Stimulated activated CD8-positive, alpha-beta memory T cell treated with anti-CD3 and anti-CD28 coated beads, Interleukin-7, amount 100 ng/mL, for 24 hours (primary cell): ENCODE data around the gene QSOX2.
A peak's percentile ranks its signal among the peaks of the same experiment; 100 is the strongest.

Source experiments
- DNase-seq: peaks from one replicate; pipeline ENCODE4 v3.0.0-alpha.2; 2020; ENCODE audit warnings: low read depth

The QSOX2 gene

DNA sequence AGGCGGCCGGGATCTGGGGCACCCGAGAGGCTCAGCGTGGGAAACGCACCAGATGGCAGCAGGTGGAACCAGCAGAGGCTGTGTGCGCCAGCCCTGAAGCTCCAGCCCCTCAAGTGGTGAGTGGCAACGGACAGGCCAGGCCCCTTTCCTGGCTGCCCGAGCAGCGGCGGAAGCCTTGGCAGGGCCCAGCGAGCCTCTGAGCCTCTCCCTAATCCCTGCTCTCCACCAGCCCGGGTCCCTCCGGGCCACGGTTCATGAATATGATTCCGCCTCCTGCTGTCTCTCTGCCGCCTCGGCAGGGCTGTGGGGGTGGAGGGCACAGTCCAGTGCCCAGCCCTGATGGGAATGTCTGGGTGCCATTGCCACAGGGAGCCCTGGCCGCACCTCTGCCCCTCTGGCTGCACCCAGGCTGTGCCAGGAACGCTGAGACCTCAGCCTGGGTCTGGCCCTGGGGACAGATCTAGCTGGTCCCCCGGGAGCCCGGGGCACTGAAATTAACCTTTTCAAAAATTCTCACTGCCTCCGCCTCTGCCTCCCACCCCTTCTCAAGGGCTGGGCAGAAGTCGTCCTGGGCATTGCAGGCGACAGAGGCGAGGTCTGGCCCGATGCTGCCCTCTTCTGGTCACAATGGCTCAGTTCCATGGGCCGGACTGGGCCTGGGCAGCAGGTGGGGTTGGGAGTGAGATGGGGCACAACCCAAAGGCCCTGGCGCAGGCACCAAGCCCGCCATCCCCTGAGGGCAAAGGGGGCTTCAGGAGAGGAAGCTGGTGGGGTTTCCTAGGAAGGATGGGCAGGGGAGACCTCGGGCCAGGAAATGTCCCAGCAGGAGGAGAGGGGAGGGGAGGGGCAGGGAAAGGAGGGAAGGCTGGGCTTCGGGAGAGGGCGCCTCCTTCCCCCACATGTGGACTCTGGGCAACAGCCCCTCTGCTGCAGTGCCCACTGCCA, 38.0 kb upstream of the QSOX2 start:
- peak; percentile 54 for DNase-seq

DNA sequence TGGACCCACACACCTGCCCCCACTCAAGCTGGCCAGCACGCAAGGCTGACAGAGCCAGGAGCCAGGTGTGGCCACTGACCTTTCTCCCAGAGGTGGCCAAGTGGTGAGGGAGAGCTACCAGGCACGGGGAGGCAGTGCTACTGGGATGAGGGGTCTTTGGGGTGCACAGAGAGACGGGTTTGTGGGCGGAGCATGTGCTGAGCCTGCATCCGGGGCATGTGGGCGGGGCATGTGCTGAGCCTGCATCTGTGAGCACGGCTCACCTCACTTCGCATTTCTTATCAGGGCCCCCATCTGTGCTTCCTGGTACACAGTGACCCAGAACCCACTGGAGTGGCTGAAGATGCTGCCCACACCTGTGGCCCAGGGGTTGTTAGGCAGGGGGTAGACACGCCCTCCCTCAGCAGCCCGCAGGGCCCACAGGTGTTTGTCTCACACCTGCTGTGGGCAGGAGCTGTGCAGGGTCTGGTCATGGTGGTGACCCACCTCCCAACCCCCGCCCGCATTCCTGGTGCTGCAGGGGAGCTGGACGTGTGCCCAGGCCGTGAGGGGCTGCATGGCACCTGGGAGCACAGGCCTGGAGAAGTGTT, 36.8 kb upstream of the QSOX2 start:
- no peak for DNase-seq

DNA sequence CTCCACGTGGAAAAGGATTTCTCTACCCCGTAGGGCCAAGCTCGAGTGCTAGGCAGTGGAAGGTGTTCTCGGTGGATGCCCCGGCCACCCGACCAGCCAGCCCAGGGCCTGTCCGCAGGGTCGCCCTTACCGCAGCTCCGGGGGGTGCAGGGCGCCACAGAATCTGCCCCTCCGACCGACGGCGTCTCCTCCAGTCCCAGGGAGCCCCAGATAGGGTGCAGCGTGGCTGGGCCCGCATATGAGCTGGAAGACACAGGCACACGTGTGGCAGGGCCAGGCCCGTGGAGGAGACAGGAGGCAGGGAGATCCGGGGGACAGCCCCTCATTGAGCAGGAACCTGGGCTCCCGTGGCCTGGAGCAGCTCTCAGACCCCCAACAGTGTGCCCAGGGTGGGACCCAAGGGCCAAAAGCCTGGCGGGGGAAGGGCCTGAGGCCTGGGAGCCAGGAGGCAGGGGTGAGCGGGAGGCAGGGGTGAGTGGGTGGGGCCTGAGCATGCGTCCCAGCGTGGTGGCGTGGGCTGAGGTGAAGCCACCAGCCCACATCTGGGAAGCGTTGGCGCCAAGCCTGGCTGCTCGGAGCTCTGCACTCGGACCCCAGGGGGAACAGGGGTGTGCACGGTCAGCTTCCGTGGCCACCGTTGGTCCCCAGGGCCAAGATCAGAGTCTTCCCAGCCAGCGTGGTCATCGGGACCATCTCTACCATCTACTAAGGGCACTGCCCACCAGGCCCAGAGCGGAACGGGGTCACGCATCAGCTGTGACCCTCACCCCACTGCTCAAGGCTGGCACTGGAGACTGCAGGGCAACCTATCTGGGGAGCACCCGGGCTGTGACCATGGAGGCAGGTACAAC, 36.0 kb upstream of the QSOX2 start:
- no peak for DNase-seq

- DNase-seq = no peak
These were observed 35.1 kb upstream of the QSOX2 start for GRCh38 chr9:136280535-136281315.

DNA sequence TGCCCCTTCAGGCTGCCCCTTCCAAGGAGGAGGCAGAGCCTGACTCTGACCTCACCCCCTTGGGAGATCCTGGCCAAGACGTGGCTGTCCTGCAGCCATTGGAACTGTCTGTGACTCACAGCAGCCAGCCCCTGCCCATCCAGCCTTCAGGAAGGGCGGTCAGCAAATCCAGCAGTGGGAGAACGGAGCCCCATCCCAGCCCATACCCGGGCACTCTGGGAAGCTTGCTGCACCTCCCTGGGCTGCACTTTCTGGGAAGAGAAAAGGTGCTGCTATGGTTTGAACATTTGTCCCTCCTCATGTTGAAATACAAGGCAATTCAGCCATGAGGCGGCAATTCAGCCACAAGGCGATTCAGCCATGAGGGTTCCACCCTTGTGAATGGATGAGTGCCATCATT, 33.9 kb upstream of the QSOX2 start:
- DNase-seq = no peak

GRCh38 chr9:136278894-136279293, 33.3 kb upstream of the QSOX2 start:
- no peak for DNase-seq

DNA sequence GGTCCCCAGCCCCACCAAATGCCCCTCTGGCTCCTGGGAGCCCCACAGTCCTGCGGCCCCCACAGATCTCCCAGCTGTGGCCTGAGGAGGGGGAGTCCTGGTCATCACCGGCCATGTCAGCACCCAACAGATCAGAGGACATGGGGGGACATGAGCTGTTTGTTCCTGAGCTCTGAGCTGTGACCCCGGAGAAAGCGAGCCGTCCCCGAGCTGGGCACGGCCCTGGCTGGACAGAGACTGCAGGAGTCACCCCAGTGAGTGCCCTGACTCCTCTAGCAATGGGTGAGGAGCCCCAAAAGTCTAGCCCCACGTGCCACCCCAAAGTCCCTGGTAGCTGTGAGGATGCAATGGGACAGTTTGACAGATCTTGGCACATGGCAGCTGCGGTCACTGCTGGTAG, 32.6 kb upstream of the QSOX2 start:
- no peak for DNase-seq

- DNase-seq = no peak
These were observed 32.1 kb upstream of the QSOX2 start for GRCh38 chr9:136277746-136278145.

DNA sequence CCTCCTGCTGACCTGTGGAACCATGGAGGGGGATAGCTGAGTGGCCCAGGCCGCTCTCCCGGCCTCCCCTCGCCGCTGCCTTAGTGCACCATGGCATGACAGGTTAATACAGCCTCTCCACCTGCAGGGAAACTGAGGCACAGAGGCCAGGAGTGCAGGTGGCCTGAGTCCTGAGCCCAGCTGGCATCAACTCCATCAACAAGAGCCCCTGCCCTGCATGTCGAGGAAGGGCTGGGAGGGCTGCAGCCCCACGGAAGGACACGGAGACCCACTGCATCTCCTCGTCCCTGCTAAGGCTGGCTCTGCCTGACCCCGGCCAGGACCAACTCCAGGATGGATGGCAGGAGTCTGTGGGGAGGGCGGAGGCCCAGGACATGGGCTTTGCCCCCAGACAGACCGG, 31.1 kb upstream of the QSOX2 start:
- no peak for DNase-seq

- DNase-seq = no peak
These were observed 30.2 kb upstream of the QSOX2 start for GRCh38 chr9:136275655-136276429.

GRCh38 chr9:136274786-136275654, 29.4 kb upstream of the QSOX2 start:
- DNase-seq = no peak

GRCh38 chr9:136273921-136274785, 28.5 kb upstream of the QSOX2 start:
- DNase-seq = no peak

GRCh38 chr9:136273244-136273865, 27.7 kb upstream of the QSOX2 start:
- no peak for DNase-seq

DNA sequence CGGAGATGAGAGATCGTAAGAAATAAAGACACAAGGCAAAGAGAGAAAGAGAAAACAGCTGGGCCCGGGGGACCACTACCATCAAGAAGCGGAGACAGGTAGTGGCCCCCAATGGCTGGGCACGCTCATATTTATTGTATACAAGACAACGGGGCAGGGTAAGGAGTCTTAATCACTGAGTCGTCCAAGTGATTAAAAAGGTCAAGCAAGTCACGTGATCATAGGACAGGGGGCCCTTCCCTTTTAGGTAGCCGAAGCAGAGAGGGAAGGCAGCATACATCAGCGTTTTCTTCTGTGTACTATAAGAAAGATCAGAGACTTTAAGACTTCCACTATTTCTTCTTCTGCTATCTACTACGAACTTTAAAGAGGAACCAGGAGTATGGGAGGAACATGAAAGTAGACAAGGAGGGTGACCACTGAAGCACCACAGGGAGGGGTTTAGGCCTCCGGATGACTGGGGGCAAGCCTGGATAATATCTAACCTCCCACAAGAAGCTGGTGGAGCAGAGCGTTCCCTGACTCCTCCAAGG, 24.6 kb upstream of the QSOX2 start:
- no peak for DNase-seq

DNA sequence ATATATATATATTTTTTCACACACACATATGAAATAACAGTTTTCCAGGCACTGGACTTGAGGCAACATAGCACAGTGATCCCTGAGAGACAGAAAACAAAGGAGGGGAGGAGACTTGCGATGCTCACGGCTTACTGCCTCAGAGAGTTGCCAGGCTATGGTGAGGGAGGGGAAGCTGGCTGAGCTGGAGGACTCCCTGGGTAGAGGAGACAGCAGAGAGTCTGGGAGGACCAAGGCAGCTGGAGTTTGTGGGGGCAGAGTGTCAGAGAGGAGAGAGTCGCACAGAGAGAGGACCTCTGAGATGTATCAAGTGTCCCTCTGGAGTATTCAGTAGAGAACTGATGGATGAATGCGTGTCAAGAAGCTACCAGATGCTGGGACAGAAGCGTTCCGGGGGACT, 23.1 kb upstream of the QSOX2 start:
- no peak for DNase-seq

- DNase-seq = no peak
These were observed 22.7 kb upstream of the QSOX2 start for GRCh38 chr9:136268318-136268717.

GRCh38 chr9:136267261-136268111, 21.9 kb upstream of the QSOX2 start:
- peak; percentile 61 for DNase-seq
